DMS 273 (cell line): Measurements from ENCODE around the gene ADARB2.
"Not testable (repeated sequence)": the region's sequence is repeated elsewhere in the genome, so short reads cannot be mapped to it uniquely, and the experiment has no call there.

Source experiments
- DNase-seq: peaks from one replicate; lab custom pipeline; 2025; ENCODE audit not compliant: unreplicated experiment; lab: John Stamatoyannopoulos, UW

Gene ADARB2

GRCh38 chr10:1169186-1169885, 568.0 kb downstream of the ADARB2 start:
- no peak for DNase-seq

- DNase-seq: no peak
These were observed 568.6 kb downstream of the ADARB2 start for GRCh38 chr10:1168763-1169162.

DNA sequence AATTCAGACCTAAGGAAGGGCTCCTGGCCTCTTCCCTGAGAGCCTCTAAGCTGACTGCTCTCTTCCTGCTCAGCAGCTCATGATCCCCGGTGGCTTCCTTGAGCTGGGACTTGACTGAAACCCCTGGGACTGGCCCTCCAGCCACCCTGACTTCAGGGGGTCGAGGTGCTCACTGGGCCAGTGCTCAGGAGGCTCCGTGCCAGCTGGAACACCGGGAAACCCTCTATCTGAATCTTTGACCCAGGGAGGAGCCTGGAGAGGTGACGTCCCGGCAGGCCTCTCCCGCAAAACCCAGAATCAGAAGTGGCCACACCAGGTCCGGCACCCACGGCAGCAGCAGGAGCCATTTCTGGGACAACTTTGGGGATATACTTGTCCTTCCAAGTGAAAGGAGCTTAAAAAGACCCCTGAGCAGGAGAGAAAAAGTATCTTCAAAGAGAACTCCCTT, 570.5 kb downstream of the ADARB2 start:
- DNase-seq: no peak

GRCh38 chr10:1166101-1166827, 571.1 kb downstream of the ADARB2 start:
- DNase-seq: no peak

DNA sequence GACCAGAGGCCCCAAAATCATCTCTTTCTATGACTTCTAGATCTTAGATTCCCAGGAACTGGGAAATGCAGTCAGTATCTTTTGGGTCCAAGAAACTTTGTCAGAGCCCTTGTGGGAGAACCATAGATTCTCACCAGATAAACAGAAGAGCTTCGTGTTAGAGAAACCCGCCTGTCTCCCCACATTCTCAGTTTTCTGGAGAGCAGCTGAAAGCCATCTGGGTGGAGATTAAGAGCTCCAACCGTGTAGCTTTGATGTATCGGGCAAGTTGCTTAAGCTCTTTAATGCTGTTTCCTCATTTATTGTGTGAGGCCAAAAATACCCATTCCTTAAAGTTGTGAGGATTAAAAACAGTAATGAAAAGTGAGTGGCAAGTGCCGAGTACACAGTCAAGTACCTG, 573.5 kb downstream of the ADARB2 start:
- no peak for DNase-seq

- DNase-seq: no peak
These were observed 574.1 kb downstream of the ADARB2 start for GRCh38 chr10:1163204-1163660.

GRCh38 chr10:1162481-1163203, 574.7 kb downstream of the ADARB2 start:
- no peak for DNase-seq

GRCh38 chr10:1161315-1161673, 576.0 kb downstream of the ADARB2 start:
- DNase-seq: not testable (repeated sequence)

DNA sequence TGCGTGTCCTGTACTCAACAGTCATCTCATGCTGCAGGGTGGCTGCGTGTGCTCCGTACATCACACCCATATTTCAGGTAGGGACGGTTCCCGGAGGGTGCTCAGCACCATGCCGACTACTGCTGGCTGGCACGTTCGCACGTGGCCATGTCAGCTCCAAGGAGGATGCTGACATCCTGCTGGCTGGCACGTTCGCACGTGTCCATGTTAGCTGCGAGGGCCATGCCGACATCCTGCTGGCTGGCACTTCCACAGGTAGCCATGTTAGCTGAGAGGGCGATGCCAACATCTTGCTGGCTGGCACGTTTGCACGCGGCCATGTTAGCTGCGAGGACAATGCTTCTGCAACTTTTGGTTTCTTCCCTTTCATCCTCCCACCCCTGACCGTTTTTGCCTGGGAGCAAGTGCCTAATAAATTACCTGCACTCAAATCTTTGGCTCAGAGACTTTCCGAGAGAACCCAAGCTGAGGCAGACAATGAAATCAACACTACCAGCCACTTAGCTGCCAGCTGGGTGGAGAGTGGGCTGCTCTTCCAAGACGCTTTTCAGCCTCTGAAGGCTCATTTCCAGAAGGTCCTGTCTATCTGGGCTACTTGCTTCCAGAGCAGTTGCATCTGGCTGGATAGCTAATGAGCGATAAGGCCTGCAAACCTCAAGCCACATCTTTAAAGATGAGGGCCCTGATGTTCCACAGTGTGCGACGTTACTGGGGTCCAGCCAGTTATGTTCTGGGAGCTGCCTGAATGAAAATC, 576.6 kb downstream of the ADARB2 start:
- no peak for DNase-seq

- DNase-seq: no peak
These were observed 577.9 kb downstream of the ADARB2 start for GRCh38 chr10:1159131-1160061.

GRCh38 chr10:1158536-1158935, 578.8 kb downstream of the ADARB2 start:
- not testable (repeated sequence) for DNase-seq

DNA sequence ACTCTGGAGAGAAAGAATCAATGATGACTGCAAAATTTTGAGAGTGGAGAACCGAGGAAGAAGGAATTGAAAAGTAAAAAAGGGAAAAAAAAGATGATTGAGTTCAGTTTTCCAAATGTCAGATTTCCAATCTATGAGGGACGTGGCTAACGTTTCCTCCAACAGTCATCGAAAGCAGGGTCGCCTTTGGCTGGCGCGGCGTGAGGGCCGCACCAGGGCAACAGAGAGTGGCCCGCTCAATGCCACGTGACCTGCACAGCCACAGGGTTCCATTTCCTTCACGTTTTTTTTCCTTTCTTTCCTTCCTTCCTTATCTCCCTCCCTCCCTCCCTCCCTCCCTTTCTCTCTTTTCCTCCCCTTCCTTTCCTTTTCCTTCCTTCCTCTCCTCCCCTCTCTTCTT, 579.3 kb downstream of the ADARB2 start:
- DNase-seq: no peak

DNA sequence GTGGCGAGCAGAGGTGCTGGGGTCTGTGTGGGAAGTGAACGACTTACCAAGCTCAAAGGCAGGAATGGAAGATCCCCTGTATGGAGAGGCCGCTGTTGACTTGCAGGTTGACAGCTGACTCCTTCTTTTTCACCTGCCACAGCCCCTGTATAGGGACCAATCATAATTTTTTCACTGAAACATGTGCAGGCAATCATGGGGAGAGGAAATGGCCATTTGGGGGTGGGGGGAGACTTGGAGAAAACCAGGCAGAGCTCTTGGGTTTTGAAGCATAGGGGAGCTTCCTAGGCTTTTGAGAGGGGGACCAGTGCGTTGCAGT, 579.8 kb downstream of the ADARB2 start:
- DNase-seq: no peak

GRCh38 chr10:1156921-1157614, 580.3 kb downstream of the ADARB2 start:
- no peak for DNase-seq

- DNase-seq: no peak
These were observed 580.8 kb downstream of the ADARB2 start for GRCh38 chr10:1156616-1156886.

DNA sequence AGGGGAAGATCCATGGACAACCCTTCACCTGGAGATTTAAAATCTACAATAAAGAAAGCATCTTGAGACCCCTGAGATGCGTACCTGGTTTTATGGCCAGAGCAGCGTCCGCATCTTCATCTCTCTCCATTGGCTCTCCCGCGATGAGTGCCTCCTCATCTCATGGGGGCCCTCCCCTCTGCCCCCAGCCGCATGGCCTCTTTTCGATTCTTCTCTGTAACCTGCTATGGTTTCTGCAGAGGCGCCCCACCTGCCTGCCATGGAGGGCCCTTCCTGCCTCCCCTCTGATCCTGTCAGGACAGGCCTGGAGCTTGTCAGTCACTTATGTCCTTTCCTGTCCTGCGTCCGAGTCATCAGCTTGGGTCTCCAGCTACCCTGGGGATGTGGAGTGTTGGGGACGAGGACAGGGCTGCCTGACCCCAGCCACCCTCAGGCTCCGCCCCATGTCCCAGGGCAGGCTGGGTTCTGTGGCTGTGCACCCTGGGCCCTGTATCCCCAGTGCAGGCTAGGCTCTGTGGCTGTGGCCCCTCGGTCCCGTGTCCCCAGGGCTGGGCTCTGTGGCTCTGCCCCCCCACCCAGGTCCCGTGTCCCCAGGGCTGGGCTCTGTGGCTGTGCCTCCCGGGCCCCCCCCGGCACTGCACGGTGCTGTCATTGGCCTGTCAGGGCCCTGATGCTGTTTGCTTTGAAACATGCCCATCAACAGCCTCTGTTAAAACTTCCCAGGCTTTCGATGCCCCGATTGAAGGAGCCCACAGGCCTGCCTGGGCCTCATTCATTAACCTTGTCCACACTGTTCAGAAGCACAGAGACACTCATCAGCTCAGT, 581.3 kb downstream of the ADARB2 start:
- DNase-seq: no peak

DNA sequence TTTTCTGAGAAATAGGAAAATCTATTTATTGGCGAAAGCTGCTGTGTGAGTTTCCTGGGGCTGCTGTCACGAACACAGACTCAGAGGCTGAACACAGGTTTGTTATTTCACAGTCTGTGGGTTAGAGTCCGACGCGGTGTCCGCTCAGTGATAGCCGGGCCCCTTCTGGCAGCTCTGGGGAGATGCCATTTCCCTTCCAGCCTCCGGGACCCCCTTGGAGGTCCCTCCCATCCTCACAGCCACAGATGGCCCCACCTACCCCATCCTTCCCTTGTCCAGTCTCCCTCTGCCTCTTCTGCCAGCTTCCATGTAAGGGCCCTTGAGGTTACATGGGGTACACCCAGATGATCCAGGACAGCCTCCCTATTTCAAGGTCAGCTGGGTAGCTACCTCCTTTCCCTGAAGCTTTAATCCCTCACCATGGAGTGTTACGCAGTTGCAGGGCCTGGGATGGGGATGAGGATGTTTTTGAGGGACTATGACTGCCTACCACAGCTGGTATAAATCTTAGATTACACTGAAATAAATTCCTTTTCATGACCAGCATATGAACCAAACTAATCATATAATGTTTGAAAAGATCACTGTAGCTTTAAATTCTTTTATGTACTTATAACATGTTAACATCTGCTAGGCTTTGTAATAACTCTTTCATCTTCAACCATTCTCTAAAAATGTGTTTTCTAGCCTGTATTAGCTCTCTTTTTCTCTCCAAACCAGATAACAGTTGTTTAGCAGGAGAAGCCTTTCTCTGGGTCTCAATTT, 582.6 kb downstream of the ADARB2 start:
- no peak for DNase-seq

DNA sequence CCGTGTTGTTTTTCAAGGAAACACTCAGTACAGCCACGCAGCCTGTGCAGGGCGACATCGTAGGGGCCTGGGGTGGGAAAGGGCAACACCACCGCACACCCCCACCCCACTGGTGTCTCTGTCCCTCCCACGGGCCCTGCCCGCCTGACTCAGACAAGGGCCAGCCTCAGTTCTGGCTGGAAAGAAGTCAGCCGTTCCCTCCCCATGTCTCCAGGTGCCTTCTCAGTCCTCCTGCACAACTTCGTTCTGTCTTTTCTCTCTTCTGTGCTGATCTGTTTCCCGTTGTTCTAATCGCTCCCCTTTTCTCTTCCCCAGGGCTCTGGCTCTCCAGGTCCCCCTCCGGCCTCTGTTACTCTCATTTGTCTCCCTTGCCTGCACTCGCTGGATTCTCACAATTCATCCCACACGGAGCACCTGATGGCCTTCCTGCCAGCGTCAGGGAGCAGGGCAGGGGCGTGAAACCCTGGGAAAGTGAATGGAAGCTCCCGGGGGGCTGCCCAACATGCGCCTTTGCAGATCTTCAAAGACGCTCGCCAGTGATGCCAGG, 583.4 kb downstream of the ADARB2 start:
- no peak for DNase-seq
